ENCODE results near the gene FCHSD1. TPM values are rescaled to one million over a fixed set of nuclear protein-coding genes. Genes with fewer than 3 reads are reported as not detected.

The FCHSD1 gene
- total RNA-seq, 1 experiment from 2014 or later, result 23.1 TPM

DNA sequence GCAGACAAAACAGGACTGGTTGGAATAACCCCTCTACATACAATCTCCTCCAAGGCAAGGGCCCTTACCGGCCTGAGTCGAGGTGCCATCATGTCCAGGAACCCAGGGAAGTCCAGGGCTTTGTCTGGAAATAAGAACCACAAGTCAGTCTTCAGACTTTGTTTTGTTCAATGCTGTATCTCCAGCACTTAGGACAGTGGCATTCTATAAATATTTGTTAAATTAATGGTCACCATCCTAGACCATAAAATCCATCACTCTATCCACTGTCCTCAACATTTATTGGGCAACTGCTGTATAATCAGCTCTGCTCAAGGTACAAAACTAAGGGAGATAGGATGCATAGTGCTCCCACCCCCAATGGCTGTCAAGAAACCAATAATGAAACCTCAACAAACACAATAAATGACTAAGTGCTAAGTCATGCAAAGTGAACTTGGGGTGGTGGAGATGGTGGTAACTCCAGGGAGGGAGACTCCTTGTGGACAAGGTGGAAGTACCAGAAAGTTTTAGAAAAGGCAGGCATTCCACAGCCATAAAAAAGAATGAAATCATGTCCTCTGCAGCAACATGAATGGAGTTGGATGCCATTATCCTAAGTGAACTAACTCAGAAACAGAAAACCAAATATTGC is 9.5 kb downstream of the FCHSD1 start:
- H3K79me2 ChIP-seq (ENCODE audit: insufficient read depth, low read length), result no peaks in the 10 kb centered on the region
- H3T11ph ChIP-seq (ENCODE audit: low read length), result no peak overlapping the region
- H3K79me1 ChIP-seq (ENCODE audit: insufficient read depth, low read depth, low read length, poor library complexity, severe bottlenecking), result no peaks in the 10 kb centered on the region
- H2AK5ac ChIP-seq (ENCODE audit: insufficient read length, low read length), result no peak overlapping the region
- no peak overlapping the region for H2BK20ac ChIP-seq (ENCODE audit: low read depth, low read length, poor library complexity, severe bottlenecking)
- H3K9ac ChIP-seq (ENCODE audit: extremely low read depth, insufficient read length, low read length), result no peak overlapping the region
- Mint-ChIP-seq H3K4me1 (peaks cover 8 to 13% of the 10 kb centered on the region in 2 experiments; a peak in 3 of 4 replicates), H3K9me3 (no peaks in the 10 kb centered on the region; a peak in 1 of 5 replicates), H3K4me3 (no peak overlapping the region), H3K27me3 (ENCODE audit: low read depth) (peaks cover 2% of the 10 kb centered on the region), H3K27ac (no peak overlapping the region; a peak in 1 of 7 replicates), H3K36me3 (ENCODE audit: insufficient read depth in 1 of 3, low read depth in 3 of 3) (peaks cover 23 to 35% (median 34%) of the 10 kb centered on the region in 3 experiments; a peak in 6 of 7 replicates)
- no peak overlapping the region for H2AFZ ChIP-seq (ENCODE audit: low read length)
- H3K18ac ChIP-seq (ENCODE audit: insufficient read length, low read depth, low read length), result no peak overlapping the region
- no peaks in the 10 kb centered on the region for H3K27me3 ChIP-seq (ENCODE audit: insufficient read depth, low read length)
- H3K4me1 ChIP-seq (ENCODE audit: insufficient read depth, low read length), result no peaks in the 10 kb centered on the region; the same call in 1 of the 2 replicates
- no peak overlapping the region for H2BK12ac ChIP-seq (ENCODE audit: insufficient read length, low read depth, low read length)
- no peak overlapping the region for H4K5ac ChIP-seq (ENCODE audit: insufficient read length, low read depth, low read length)
- H3K14ac ChIP-seq (ENCODE audit: insufficient read depth, low read length), result no peak overlapping the region
- H3K4ac ChIP-seq (ENCODE audit: low read depth, low read length), result no peak overlapping the region
- H3K23ac ChIP-seq (ENCODE audit: insufficient read length, low read depth, low read length), result no peak overlapping the region
- H3K23me2 ChIP-seq (ENCODE audit: insufficient read length, low read depth, low read length, poor library complexity, severe bottlenecking), result peaks cover 7% of the 10 kb centered on the region
- no peak overlapping the region for H2BK5ac ChIP-seq (ENCODE audit: insufficient read length, low read length)
- no peak overlapping the region for H3K4me2 ChIP-seq (ENCODE audit: insufficient read depth, insufficient read length, low read length)
- TF ChIP-seq, protein P1, sequence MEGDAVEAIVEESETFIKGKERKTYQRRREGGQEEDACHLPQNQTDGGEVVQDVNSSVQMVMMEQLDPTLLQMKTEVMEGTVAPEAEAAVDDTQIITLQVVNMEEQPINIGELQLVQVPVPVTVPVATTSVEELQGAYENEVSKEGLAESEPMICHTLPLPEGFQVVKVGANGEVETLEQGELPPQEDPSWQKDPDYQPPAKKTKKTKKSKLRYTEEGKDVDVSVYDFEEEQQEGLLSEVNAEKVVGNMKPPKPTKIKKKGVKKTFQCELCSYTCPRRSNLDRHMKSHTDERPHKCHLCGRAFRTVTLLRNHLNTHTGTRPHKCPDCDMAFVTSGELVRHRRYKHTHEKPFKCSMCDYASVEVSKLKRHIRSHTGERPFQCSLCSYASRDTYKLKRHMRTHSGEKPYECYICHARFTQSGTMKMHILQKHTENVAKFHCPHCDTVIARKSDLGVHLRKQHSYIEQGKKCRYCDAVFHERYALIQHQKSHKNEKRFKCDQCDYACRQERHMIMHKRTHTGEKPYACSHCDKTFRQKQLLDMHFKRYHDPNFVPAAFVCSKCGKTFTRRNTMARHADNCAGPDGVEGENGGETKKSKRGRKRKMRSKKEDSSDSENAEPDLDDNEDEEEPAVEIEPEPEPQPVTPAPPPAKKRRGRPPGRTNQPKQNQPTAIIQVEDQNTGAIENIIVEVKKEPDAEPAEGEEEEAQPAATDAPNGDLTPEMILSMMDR (conservative IDR thresholded peaks at IDR 0.05), result peak; percentile 40; the same call in 2 of the 3 replicates
- no peak for DNase-seq
- no peak overlapping the region for H4K8ac ChIP-seq (replicated peaks; ENCODE audit: insufficient read length, low read depth, low read length)
- no peak overlapping the region for H4K91ac ChIP-seq (ENCODE audit: insufficient read length, low read depth, low read length)
- H2BK15ac ChIP-seq (ENCODE audit: low read depth, low read length), result no peak overlapping the region
- H3K56ac ChIP-seq (ENCODE audit: insufficient read length, low read depth, low read length), result no peak overlapping the region
- no CpG with 5 or more reads among the region's 2 CpGs for WGBS (ENCODE audit: extremely low coverage, insufficient read length, low lambda C conversion rate)
- no peaks in the 10 kb centered on the region for H4K20me1 ChIP-seq (ENCODE audit: control insufficient read depth, insufficient read depth, insufficient read length)
- H3K9me3 ChIP-seq (ENCODE audit: control insufficient read depth, low read depth, low read length), result no peaks in the 10 kb centered on the region
- no peak overlapping the region for H2BK120ac ChIP-seq (ENCODE audit: low read depth, low read length, poor library complexity, severe bottlenecking)
- no peak overlapping the region for H3K27ac ChIP-seq (ENCODE audit: insufficient read length, low read depth, low read length)
